Lower lobe of right lung (tissue), 2 donors: ENCODE data around the gene GAB4. TPM values are rescaled to one million over a fixed set of nuclear protein-coding genes. Genes with fewer than 3 reads are reported as not detected.
"Not testable (repeated sequence)": the region's sequence is repeated elsewhere in the genome, so short reads cannot be mapped to it uniquely, and the experiment has no call there.

ENCODE experiments used
- ATAC-seq, 2 donors: fragments of 200-7000 bp; cut with Tn5 transposase; one replicate each; pipeline ENCODE4 v1.9.1; 2020 to 2022; ENCODE audit warnings: mild to moderate bottlenecking in 2 of 2, moderate library complexity in 2 of 2
- DNase-seq: peaks from one replicate; pipeline ENCODE4 v3.0.0-alpha.2; 2020
- H3K27ac ChIP-seq: fragments of 200-600 bp; one replicate; pipeline ENCODE4 v1.8.0; 2022
- H3K27me3 ChIP-seq: fragments of 200-600 bp; one replicate; pipeline ENCODE4 v1.8.0; 2022; ENCODE audit warnings: low read depth
- H3K36me3 ChIP-seq: fragments of 200-600 bp; one replicate; pipeline ENCODE4 v1.8.0; 2022; ENCODE audit warnings: mild to moderate bottlenecking
- H3K4me1 ChIP-seq: fragments of 200-600 bp; one replicate; pipeline ENCODE4 v1.8.0; 2022
- H3K4me3 ChIP-seq: fragments of 200-600 bp; one replicate; pipeline ENCODE4 v1.8.0; 2022; ENCODE audit warnings: mild to moderate bottlenecking
- H3K9me3 ChIP-seq: fragments of 200-600 bp; one replicate; pipeline ENCODE4 v1.8.0; 2022
- CTCF ChIP-seq: fragments of 200-600 bp; IDR thresholded peaks from one replicate; pipeline ENCODE4 v1.8.0; 2022; ENCODE audit warnings: antibody characterized with exemption, mild to moderate bottlenecking
- intact Hi-C: fragments of 100-400 bp; cut with DNase I; formaldehyde crosslinking; loops from one replicate; pipeline ENCODE4 v1.11.0; 2022
- total RNA-seq: library from RNA; stranded (reverse); fragmentation: NEBNext Ultra II Directional; extraction: Animal tissue kit (Norgen Biotek cat#: 25700); gene quantifications from one replicate; pipeline ENCODE4 v1.2.1, GENCODE V29; 2021
- donor health status: DM: no; HTN: yes; CAD: no; lungs with severe emphysema.

The GAB4 gene
- total RNA-seq, 1 donor from 2014 or later, result not detected

- intact Hi-C loops, result loop anchor here (10.0 kb wide), 1 partner anchor 137 kb away; no protein-coding TSS in a partner anchor
- H3K27ac ChIP-seq, result no peak overlapping the region
- no peaks in the 10 kb centered on the region for H3K9me3 ChIP-seq
- no peaks in the 10 kb centered on the region for H3K36me3 ChIP-seq
- peak; percentile 64 to 74 for ATAC-seq
- H3K4me3 ChIP-seq, result no peak overlapping the region
- peak; percentile 61 for TF ChIP-seq CTCF
- H3K4me1 ChIP-seq, result no peaks in the 10 kb centered on the region
- H3K27me3 ChIP-seq, result peaks cover 38% of the 10 kb centered on the region
- peak; percentile 64 for DNase-seq
These were observed 90.6 kb downstream of the GAB4 start for GRCh38 chr22:16917144-16918003.

- Histone ChIP-seq H3K4me3 (no peak overlapping the region), H3K27me3 (peaks cover 25% of the 10 kb centered on the region), H3K9me3 (no peaks in the 10 kb centered on the region), H3K27ac (no peak overlapping the region), H3K4me1 (no peaks in the 10 kb centered on the region), H3K36me3 (no peaks in the 10 kb centered on the region)
- ATAC-seq (no peak), DNase-seq (no peak)
- no peak for TF ChIP-seq CTCF
- intact Hi-C loops, result loop anchor here (10.0 kb wide), 1 partner anchor 139 kb away; no protein-coding TSS in a partner anchor
These were observed 92.3 kb downstream of the GAB4 start for GRCh38 chr22:16915701-16916100.

- not testable (repeated sequence) for H3K4me3 ChIP-seq, ATAC-seq, DNase-seq, H3K27ac ChIP-seq, H3K36me3 ChIP-seq, H3K4me1 ChIP-seq, H3K9me3 ChIP-seq
- intact Hi-C loops, result loop anchor here (10.0 kb wide), 1 partner anchor 140 kb away; no protein-coding TSS in a partner anchor
- H3K27me3 ChIP-seq, result peaks cover 24% of the 10 kb centered on the region
These were observed 93.1 kb downstream of the GAB4 start for GRCh38 chr22:16914911-16915310.

- no peaks in the 10 kb centered on the region for H3K9me3 ChIP-seq
- peaks cover 24% of the 10 kb centered on the region for H3K27me3 ChIP-seq
- no peaks in the 10 kb centered on the region for H3K4me1 ChIP-seq
- TF ChIP-seq CTCF, result no peak
- intact Hi-C loops, result loop anchor here (10.0 kb wide), 1 partner anchor 141 kb away; no protein-coding TSS in a partner anchor
- DNase-seq (no peak), ATAC-seq (no peak)
- H3K4me3 ChIP-seq, result no peak overlapping the region
- no peaks in the 10 kb centered on the region for H3K36me3 ChIP-seq
- H3K27ac ChIP-seq, result no peak overlapping the region
These were observed 94.0 kb downstream of the GAB4 start for GRCh38 chr22:16914006-16914405.

- intact Hi-C loops, result loop anchor here (10.0 kb wide), 1 partner anchor 143 kb away; no protein-coding TSS in a partner anchor
- no peak for ATAC-seq
- no peak for DNase-seq
- no peak overlapping the region for H3K27ac ChIP-seq
- no peaks in the 10 kb centered on the region for H3K9me3 ChIP-seq
- H3K4me1 ChIP-seq, result no peaks in the 10 kb centered on the region
- TF ChIP-seq CTCF, result no peak
- H3K27me3 ChIP-seq, result peaks cover 13% of the 10 kb centered on the region
- H3K4me3 ChIP-seq, result no peak overlapping the region
- no peaks in the 10 kb centered on the region for H3K36me3 ChIP-seq
These were observed 95.7 kb downstream of the GAB4 start for GRCh38 chr22:16912281-16912680.

Other genes starting within 250 kb of the GAB4 start
- 0.30 TPM for gene XKR3, start 182.8 kb downstream of the GAB4 start, total RNA-seq
- gene IL17RA, start 76.8 kb upstream of the GAB4 start, total RNA-seq, result 54.8 TPM
- 0.97 TPM for gene TMEM121B, start 113.1 kb upstream of the GAB4 start, total RNA-seq
- gene HDHD5, start 151.1 kb upstream of the GAB4 start, total RNA-seq, result 26.2 TPM
- 110 TPM for gene ADA2, start 211.2 kb upstream of the GAB4 start, total RNA-seq